ENCODE data around the gene NDUFS6.

Gene NDUFS6

GRCh38 chr5:1858436-1858835 lies 57.2 kb downstream of the NDUFS6 start:
- Histone ChIP-seq H3K9ac (ENCODE audit: low read depth in 1 of 2, low read length in 2 of 2) (no peak overlapping the region), H3K36me3 (ENCODE audit: control insufficient read depth in 2 of 2, insufficient read depth in 2 of 2, low read length in 2 of 2) (no peaks in the 10 kb centered on the region), H3K27me3 (ENCODE audit: control insufficient read depth in 2 of 2, insufficient read depth in 2 of 2, low read length in 2 of 2) (peaks cover 5 to 6% of the 10 kb centered on the region in 2 donors), H3K4me1 (ENCODE audit: control insufficient read depth in 2 of 2, insufficient read depth in 2 of 2, low read length in 2 of 2) (no peaks in the 10 kb centered on the region), H3K9me3 (ENCODE audit: control insufficient read depth in 2 of 2, low read length in 2 of 2) (no peaks in the 10 kb centered on the region), H3K27ac (ENCODE audit: low read depth in 2 of 2, low read length in 2 of 2) (no peak overlapping the region), H3K4me3 (ENCODE audit: low read length in 2 of 2) (no peak overlapping the region)

DNA sequence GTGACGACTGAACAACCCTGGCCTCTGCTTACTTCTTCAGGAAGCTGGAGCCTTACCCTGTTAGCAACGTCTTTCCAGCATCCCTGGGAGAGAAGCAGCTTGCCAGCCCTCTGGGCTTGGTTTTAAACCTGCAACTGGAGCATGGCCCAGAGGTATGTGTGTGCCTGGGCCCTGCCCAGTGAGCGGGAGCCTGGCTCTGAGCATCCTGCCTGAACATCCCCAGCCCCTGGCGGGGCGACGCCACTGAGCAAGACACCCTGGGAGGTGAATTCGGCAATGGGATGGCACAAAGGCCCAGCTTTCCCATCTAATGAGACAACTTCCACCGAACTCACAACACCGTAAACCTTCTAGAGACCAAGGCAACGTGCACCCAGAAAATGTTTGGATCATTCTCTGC lies 57.9 kb downstream of the NDUFS6 start:
- Histone ChIP-seq H3K4me1 (ENCODE audit: control insufficient read depth in 2 of 2, insufficient read depth in 2 of 2, low read length in 2 of 2) (no peaks in the 10 kb centered on the region), H3K36me3 (ENCODE audit: control insufficient read depth in 2 of 2, insufficient read depth in 2 of 2, low read length in 2 of 2) (no peaks in the 10 kb centered on the region), H3K4me3 (ENCODE audit: low read length in 2 of 2) (no peak overlapping the region), H3K9me3 (ENCODE audit: control insufficient read depth in 2 of 2, low read length in 2 of 2) (no peaks in the 10 kb centered on the region), H3K9ac (ENCODE audit: low read depth in 1 of 2, low read length in 2 of 2) (no peak overlapping the region), H3K27ac (ENCODE audit: low read depth in 2 of 2, low read length in 2 of 2) (no peak overlapping the region), H3K27me3 (ENCODE audit: control insufficient read depth in 2 of 2, insufficient read depth in 2 of 2, low read length in 2 of 2) (peaks cover 0 to 4% of the 10 kb centered on the region in 2 donors)

DNA sequence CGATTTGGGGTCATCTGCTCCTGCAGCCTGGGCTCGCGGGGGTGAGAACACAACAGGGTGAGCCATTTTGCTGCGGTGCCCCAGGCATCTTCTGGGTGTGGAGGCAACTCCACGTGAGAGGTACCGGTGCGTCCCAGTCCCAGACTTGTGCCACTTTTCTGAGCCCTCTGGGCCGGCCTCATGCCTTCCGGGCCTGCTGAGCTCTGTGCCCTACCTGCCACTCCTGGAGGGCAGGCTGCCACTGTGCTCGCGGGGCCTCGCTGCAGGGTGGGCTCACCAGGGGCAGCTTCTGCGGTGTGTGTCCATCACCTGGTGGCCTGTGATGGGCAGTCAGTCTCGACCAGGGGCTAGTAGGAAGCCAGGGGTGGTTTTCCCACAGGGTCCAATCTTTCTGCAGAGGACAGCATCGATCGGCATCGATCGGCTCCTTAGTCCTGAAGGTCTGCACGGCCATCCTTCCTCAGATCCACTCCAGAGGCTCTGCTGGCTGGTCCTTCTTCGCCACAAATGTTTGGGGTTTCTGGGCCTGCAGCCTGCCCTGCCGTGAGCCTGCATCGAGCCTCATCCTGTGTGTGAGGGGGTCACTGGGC lies 58.9 kb downstream of the NDUFS6 start:
- Histone ChIP-seq H3K4me1 (ENCODE audit: control insufficient read depth in 2 of 2, insufficient read depth in 2 of 2, low read length in 2 of 2) (peaks cover 0 to 3% of the 10 kb centered on the region in 2 donors), H3K27me3 (ENCODE audit: control insufficient read depth in 2 of 2, insufficient read depth in 2 of 2, low read length in 2 of 2) (peaks cover 0 to 9% of the 10 kb centered on the region in 2 donors), H3K27ac (ENCODE audit: low read depth in 2 of 2, low read length in 2 of 2) (no peak overlapping the region), H3K9ac (ENCODE audit: low read depth in 1 of 2, low read length in 2 of 2) (no peak overlapping the region), H3K9me3 (ENCODE audit: control insufficient read depth in 2 of 2, low read length in 2 of 2) (no peaks in the 10 kb centered on the region), H3K4me3 (ENCODE audit: low read length in 2 of 2) (no peak overlapping the region), H3K36me3 (ENCODE audit: control insufficient read depth in 2 of 2, insufficient read depth in 2 of 2, low read length in 2 of 2) (no peaks in the 10 kb centered on the region)

- Histone ChIP-seq H3K4me1 (ENCODE audit: control insufficient read depth in 2 of 2, insufficient read depth in 2 of 2, low read length in 2 of 2) (peaks cover 0 to 3% of the 10 kb centered on the region in 2 donors), H3K9me3 (ENCODE audit: control insufficient read depth in 2 of 2, low read length in 2 of 2) (no peaks in the 10 kb centered on the region), H3K4me3 (ENCODE audit: low read length in 2 of 2) (no peak overlapping the region), H3K9ac (ENCODE audit: low read depth in 1 of 2, low read length in 2 of 2) (no peak overlapping the region), H3K27ac (ENCODE audit: low read depth in 2 of 2, low read length in 2 of 2) (no peak overlapping the region), H3K36me3 (ENCODE audit: control insufficient read depth in 2 of 2, insufficient read depth in 2 of 2, low read length in 2 of 2) (no peaks in the 10 kb centered on the region), H3K27me3 (ENCODE audit: control insufficient read depth in 2 of 2, insufficient read depth in 2 of 2, low read length in 2 of 2) (peaks cover 0 to 9% of the 10 kb centered on the region in 2 donors)
These were observed 59.7 kb downstream of the NDUFS6 start for GRCh38 chr5:1860949-1861348.

- H3K27me3 ChIP-seq (ENCODE audit: control insufficient read depth in 2 of 2, insufficient read depth in 2 of 2, low read length in 2 of 2), result peaks cover 11 to 15% of the 10 kb centered on the region in 2 donors
- H3K9me3 ChIP-seq (ENCODE audit: control insufficient read depth in 2 of 2, low read length in 2 of 2), result no peaks in the 10 kb centered on the region
- no peak overlapping the region for H3K4me3 ChIP-seq (ENCODE audit: low read length in 2 of 2)
- peaks cover 0 to 3% of the 10 kb centered on the region in 2 donors for H3K4me1 ChIP-seq (ENCODE audit: control insufficient read depth in 2 of 2, insufficient read depth in 2 of 2, low read length in 2 of 2)
- H3K36me3 ChIP-seq (ENCODE audit: control insufficient read depth in 2 of 2, insufficient read depth in 2 of 2, low read length in 2 of 2), result no peaks in the 10 kb centered on the region
- no peak overlapping the region for H3K9ac ChIP-seq (ENCODE audit: low read depth in 1 of 2, low read length in 2 of 2)
- H3K27ac ChIP-seq (ENCODE audit: low read depth in 2 of 2, low read length in 2 of 2), result no peak overlapping the region
These were observed 63.8 kb downstream of the NDUFS6 start for GRCh38 chr5:1864896-1865440.

GRCh38 chr5:1865486-1865885 lies 64.3 kb downstream of the NDUFS6 start:
- no peaks in the 10 kb centered on the region for H3K9me3 ChIP-seq (ENCODE audit: control insufficient read depth in 2 of 2, low read length in 2 of 2)
- peaks cover 11 to 15% of the 10 kb centered on the region in 2 donors for H3K27me3 ChIP-seq (ENCODE audit: control insufficient read depth in 2 of 2, insufficient read depth in 2 of 2, low read length in 2 of 2)
- H3K27ac ChIP-seq (ENCODE audit: low read depth in 2 of 2, low read length in 2 of 2), result no peak overlapping the region
- no peaks in the 10 kb centered on the region for H3K36me3 ChIP-seq (ENCODE audit: control insufficient read depth in 2 of 2, insufficient read depth in 2 of 2, low read length in 2 of 2)
- H3K4me1 ChIP-seq (ENCODE audit: control insufficient read depth in 2 of 2, insufficient read depth in 2 of 2, low read length in 2 of 2), result peaks cover 0 to 3% of the 10 kb centered on the region in 2 donors
- no peak overlapping the region for H3K9ac ChIP-seq (ENCODE audit: low read depth in 1 of 2, low read length in 2 of 2)
- H3K4me3 ChIP-seq (ENCODE audit: low read length in 2 of 2), result no peak overlapping the region

Measured in mucosa of rectum (tissue), 2 donors.